ENCODE measurements around the gene NRL. TPM values are rescaled to one million over a fixed set of nuclear protein-coding genes. Genes with fewer than 3 reads are reported as not detected.

The NRL gene
- total and polyA plus RNA-seq, 12 donors: 2.2 to 20.2 (median 4.5) TPM

GRCh38 chr14:24146453-24146977 is 31.8 kb upstream of the NRL start, which contains the start of gene PSME2:
PSME2 (minus strand) TSS chr14:24146610; CDS start chr14:24146581, 29 bp downstream.
- Histone ChIP-seq H3K27ac (peak within 1 kb of the TSS; percentile 72 to 92 (median 84)), H3K9me3 (replicated peaks in 1 of 3) (no peaks in the 10 kb centered on the region), H3K4me3 (peak within 1 kb of the TSS; percentile 74 to 99 (median 78)), H3K36me3 (replicated peaks in 1 of 2) (peaks cover 0 to 55% of the 10 kb centered on the region in 2 donors), H3K4me1 (replicated peaks in 1 of 2) (peaks cover 21 to 42% of the 10 kb centered on the region in 2 donors), H3K27me3 (no peaks in the 10 kb centered on the region)
- peak in 1 of 2 donors; percentile 66 for TF ChIP-seq POLR2A (IDR thresholded peaks at IDR 0.05)
- peak in 1 of 6 experiments; percentile 10 for TF ChIP-seq CTCF (IDR thresholded peaks at IDR 0.05)
- intact Hi-C loops (cut with DNase I): no loop called here
- WGBS, 4 donors: 0 to 2% (median 0%) methylated on average over 15 to 25 of the region's 25 CpGs
- peak; percentile 93 to 98 (median 98) for DNase-seq

GRCh38 chr14:24145690-24146452 is 31.1 kb upstream of the NRL start:
- Histone ChIP-seq H3K36me3 (replicated peaks in 1 of 2) (peaks cover 0 to 48% of the 10 kb centered on the region in 2 donors), H3K4me3 (peak overlapping the region in 3 of 4 donors; percentile 42 to 99 (median 74)), H3K4me1 (replicated peaks in 1 of 2) (peaks cover 22 to 42% of the 10 kb centered on the region in 2 donors), H3K27me3 (no peaks in the 10 kb centered on the region), H3K27ac (peak overlapping the region; percentile 72 to 92 (median 84)), H3K9me3 (replicated peaks in 1 of 3) (no peaks in the 10 kb centered on the region)
- TF ChIP-seq POLR2A (IDR thresholded peaks at IDR 0.05) (no peak), CTCF (IDR thresholded peaks at IDR 0.05) (no peak)
- 6 to 12% (median 9%) methylated on average over 8 to 9 of the region's 9 CpGs for WGBS, 4 donors
- DNase-seq: no peak
- intact Hi-C loops (cut with DNase I): no loop called here

- Histone ChIP-seq H3K27ac (peak overlapping the region in 4 of 5 donors; percentile 82 to 92 (median 86)), H3K4me1 (replicated peaks in 1 of 2) (peaks cover 26 to 45% of the 10 kb centered on the region in 2 donors), H3K4me3 (no peak overlapping the region), H3K27me3 (no peaks in the 10 kb centered on the region), H3K9me3 (replicated peaks in 1 of 3) (no peaks in the 10 kb centered on the region), H3K36me3 (replicated peaks in 1 of 2) (peaks cover 0 to 42% of the 10 kb centered on the region in 2 donors)
- intact Hi-C loops (cut with DNase I): no loop called here
- DNase-seq: no peak
- TF ChIP-seq CTCF (IDR thresholded peaks at IDR 0.05): no peak
- no peak for TF ChIP-seq POLR2A (IDR thresholded peaks at IDR 0.05)
- 43 to 90% (median 83%) methylated on average over 1 to 2 of the region's 2 CpGs for WGBS, 4 donors
These were observed 30.5 kb upstream of the NRL start for GRCh38 chr14:24145219-24145618.

GRCh38 chr14:24144451-24144850 is 29.7 kb upstream of the NRL start:
- H3K27ac ChIP-seq: peak overlapping the region in 2 of 5 donors; percentile 2 to 92
- H3K4me1 ChIP-seq (replicated peaks in 1 of 2): peaks cover 34 to 50% of the 10 kb centered on the region in 2 donors
- no peak for TF ChIP-seq POLR2A (IDR thresholded peaks at IDR 0.05)
- TF ChIP-seq CTCF (IDR thresholded peaks at IDR 0.05): no peak
- H3K4me3 ChIP-seq: no peak overlapping the region
- DNase-seq: no peak
- H3K27me3 ChIP-seq: no peaks in the 10 kb centered on the region
- H3K9me3 ChIP-seq (replicated peaks in 1 of 3): no peaks in the 10 kb centered on the region
- intact Hi-C loops (cut with DNase I): no loop called here
- WGBS, 4 donors: 82 to 91% (median 88%) methylated on average over 1 of the region's 1 CpG
- H3K36me3 ChIP-seq (replicated peaks in 1 of 2): peaks cover 0 to 37% of the 10 kb centered on the region in 2 donors
